NCI-H2107 treated with DMSO at 0.1 percent for 48 hours (cell line): ENCODE data around the gene NAV1.
A peak's percentile ranks its signal among the peaks of the same experiment; 100 is the strongest.
"Not testable (repeated sequence)": the region's sequence is repeated elsewhere in the genome, so short reads cannot be mapped to it uniquely, and the experiment has no call there.

Experiments used
- DNase-seq: peaks from one replicate; lab custom pipeline; 2025; ENCODE audit not compliant: unreplicated experiment; lab: John Stamatoyannopoulos, UW

The NAV1 gene, protein sequence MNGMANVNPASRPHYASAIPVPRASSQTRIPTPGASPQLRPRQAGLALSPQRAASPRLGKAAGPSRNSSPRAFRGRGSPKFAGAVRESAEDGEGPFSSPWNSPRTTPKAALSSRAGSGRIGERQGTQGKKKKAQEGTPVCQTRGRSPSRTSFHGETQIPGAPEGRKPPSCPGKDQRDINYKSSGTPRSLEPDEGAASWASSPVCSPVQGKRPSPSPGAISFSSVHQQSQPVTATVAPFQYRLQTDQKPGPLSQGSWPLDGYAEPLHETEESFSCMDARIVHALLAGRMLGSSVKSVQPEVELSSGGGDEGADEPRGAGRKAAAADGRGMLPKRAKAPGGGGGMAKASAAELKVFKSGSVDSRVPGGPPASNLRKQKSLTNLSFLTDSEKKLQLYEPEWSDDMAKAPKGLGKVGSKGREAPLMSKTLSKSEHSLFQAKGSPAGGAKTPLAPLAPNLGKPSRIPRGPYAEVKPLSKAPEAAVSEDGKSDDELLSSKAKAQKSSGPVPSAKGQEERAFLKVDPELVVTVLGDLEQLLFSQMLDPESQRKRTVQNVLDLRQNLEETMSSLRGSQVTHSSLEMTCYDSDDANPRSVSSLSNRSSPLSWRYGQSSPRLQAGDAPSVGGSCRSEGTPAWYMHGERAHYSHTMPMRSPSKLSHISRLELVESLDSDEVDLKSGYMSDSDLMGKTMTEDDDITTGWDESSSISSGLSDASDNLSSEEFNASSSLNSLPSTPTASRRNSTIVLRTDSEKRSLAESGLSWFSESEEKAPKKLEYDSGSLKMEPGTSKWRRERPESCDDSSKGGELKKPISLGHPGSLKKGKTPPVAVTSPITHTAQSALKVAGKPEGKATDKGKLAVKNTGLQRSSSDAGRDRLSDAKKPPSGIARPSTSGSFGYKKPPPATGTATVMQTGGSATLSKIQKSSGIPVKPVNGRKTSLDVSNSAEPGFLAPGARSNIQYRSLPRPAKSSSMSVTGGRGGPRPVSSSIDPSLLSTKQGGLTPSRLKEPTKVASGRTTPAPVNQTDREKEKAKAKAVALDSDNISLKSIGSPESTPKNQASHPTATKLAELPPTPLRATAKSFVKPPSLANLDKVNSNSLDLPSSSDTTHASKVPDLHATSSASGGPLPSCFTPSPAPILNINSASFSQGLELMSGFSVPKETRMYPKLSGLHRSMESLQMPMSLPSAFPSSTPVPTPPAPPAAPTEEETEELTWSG (N-terminal part only)

DNA sequence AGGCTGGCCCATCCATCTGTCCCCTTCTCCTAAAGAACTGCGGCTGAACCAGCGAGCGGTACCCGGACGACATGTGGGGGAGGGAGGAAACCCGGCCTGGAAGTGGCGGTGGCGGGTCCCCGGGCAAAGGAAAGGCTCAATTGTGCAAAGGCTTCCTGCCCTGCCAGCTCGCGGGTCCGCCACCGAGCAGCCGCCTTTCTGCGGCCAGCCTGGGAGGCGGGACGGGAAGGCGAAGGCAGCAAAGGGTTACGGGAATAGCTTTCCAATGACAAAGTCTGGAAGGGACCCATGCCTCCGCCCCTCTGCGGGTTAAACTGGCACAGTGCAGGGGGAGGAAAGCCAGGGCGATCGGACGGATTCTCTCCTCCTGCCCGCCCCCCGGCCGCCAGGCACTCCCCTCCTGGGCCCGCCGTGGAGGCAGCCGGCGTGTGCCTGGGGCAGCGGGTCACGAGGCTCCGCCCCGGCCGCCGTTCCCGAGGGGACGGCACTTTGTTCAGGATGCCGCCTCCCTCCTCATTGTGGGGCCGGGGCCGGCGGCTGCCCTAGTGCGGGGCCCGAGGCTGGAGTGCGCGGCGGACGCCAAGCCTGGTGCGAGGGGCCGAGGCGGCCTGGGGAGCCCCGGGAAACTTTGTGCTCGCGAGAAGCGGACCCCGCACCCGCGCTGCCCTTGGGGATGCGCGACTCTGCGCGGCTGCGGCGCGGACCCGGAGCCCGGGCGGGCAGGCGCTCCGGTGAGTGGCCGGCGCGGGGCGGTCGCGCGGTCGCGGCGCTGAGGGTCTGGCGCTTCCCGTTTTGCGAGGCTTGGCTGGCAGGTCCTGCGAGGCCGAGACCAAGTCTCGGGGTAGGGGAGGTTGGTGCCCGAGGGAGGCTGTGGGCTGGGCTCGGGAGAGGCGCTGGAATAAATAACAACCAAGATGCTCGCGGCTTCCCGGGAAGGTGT, at the start of gene NAV1:
TSS of gene NAV1 (plus strand) at position 516 of the 940 bp plus-strand sequence. CDS start 83,758 bp downstream, outside the sequence.
- DNase-seq = no peak

DNA sequence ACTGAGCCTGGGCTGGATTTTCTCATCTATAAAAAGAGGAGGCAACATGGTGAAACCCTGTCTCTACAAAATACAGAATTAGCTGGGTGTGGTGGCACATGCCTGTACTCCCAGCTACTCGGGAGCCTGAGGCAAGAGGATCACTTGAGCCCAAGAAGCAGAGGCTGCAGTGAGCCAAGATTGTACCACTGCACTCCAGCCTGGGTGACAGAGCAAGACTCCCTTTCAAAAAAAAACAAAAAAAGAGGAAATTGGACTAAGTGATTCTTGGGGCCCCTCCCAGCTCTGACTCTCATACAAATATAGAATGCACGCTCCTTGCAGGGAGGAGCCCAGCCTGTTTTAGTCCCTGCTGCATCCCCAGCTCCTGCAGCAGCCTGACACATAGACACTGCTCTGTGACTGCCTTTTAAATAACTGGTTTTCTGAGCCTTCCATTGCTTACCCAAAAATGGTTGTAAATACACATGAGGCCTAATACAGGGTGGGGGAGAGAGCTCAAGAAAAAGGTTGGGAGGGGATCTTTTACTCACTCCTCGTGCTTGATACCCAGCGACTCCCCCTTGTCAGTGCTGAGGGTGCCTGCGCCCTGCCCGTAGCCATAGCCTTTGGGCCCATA, 49.2 kb upstream of the NAV1 start:
- no peak for DNase-seq

DNA sequence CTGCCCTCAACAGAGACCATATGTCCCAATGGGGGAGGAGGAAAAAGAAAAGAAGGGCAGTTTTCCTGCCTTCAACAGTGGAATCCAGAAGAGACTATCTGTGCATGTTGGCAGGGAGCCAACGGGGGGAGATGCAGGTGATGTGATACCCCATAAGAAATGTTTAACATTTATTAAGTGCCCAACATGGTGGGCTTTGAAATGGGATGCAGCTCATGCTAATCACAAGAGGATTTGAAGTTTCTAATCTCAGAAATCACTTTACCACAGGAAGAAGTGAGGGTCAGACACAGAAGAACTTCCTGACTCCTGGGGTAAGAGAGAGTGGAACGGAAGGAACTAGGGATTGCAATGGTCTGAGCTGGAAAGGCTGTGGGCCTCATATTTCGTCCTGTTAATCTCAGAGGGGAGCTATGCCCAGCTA, 48.2 kb upstream of the NAV1 start:
- no peak for DNase-seq

DNA sequence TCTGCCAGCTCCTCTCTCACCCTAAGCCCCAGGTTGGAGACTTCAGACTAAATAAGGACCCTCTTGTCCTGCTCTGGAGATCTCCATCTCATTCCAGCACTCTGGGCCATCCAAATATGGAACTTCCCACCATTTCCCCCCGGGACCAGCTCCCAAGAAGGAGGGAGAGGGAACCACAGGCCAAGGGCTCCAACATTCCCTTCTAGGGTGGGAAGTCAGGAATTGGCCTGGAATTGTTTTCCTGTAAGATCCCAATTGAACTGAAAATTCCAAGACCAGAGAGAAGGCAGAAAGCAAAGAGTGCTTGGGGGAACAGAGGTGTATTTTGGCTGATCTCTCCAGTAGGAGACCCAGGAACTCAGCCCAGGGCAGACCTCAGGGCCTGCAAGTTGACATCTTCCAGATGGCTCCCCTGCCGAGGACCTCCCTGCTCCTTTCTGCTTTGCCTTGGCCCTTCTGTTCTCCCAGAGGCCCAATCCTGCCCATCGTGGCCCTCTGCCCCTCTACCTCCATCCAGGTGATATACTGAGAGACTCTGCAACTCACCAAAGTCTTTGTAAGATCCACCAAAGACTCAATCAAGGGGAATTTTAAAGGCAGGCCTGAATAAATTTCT, 46.9 kb upstream of the NAV1 start:
- no peak for DNase-seq

DNA sequence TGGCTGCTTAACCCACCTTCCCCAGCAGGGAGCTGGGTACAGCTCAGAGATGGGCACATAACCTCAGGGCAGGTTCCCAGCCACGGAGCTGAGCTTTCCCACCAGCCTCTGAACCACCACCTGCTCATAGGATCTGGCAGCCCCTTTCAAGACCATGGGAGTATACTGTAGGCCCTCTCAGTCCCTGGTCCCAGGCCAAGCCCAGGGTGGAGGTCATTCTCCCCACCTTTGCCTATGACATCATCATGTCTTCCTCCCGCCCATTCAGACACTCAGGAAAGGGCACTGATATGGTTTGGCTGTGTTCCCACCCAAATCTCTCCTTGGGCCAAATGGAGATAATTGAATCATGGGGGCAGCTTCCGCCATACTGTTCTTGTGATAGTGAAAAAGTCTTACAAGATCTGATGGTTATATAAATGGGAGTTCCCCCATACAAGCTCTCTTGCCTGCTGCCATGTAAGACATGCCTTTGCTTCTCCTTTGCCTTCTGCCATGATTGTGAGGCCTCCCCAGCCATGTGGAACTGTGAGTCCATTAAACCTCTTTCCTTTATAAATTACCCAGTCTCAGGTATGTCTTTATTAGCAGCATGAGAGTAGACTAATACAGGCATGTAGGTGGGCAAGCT, 45.8 kb upstream of the NAV1 start:
- DNase-seq = not testable (repeated sequence)

DNA sequence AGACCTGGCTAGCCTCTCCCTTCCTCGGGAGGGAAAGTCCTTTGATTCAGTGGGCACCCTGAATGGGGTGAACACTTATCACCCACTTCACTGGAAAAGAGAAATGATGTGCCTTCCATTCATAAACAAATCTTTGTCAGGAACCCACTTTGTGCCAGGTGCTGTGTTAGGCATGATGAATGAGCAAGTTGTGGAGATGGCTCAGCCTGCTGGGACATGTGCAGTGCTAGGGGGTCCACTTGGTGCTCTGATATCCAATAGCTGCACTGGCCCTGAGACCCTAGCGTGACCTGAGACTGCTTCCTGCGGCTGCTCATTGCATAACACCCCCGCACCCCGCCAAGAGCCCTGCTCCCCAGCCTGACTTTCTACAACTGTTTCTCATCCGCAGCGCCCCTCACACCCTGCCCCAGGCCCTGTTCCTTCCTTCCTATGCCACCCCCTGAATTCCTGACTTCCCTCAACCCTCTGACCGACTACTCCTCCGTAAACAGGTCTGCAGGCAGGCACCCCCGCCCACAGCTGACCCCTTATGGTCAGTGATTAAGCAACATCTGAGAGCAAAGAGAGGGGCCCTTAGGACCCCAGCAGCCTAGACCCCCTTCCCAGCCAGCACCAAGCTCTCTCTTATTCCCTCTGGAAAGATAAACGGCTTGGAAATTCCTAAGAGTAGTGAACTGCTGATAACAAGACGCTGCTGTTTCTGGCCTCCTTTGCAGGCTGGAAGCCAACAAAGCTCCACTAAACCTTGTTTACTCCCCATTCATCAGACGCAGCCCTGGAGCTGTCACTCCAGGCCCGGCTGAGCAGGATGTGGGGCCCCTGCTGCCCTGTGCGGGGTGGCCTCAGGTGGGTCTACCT, 44.9 kb upstream of the NAV1 start:
- no peak for DNase-seq

DNA sequence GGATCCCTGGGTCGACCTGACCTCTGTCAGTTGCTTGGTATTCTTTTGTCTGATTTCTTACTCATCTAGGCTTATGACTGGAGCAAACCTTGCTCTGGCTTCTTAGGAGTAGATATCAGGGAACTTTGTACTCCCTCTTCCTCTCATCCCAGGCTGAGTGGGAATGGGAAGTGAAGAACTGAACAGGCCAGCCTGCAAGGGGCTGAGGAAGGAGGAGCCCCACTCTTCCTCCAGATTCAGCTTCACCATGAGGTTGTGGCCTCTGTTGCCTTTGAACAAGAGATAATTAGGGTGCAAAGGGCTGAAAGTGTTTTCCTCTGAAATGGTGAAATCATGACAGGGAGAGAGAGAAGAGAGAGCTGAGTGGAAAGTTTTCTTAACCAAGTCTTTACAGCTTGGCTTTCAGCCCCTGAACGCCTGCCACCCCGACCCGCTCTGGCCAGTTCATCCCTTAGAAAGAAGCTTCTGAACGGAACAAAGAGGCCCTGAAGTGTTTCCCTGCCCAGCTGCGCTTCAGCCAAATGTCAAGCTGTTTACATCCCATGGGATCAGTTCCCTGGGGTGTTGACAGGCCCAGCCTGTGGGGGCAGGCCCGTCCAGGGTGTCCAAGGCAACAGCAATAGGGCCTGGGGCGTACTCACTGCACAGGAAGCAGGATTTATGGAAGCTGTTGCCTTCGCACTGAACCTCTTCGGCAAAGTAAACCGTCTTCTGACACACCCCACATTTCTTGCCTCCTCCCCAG, 43.2 kb upstream of the NAV1 start:
- DNase-seq = peak; percentile 71

DNA sequence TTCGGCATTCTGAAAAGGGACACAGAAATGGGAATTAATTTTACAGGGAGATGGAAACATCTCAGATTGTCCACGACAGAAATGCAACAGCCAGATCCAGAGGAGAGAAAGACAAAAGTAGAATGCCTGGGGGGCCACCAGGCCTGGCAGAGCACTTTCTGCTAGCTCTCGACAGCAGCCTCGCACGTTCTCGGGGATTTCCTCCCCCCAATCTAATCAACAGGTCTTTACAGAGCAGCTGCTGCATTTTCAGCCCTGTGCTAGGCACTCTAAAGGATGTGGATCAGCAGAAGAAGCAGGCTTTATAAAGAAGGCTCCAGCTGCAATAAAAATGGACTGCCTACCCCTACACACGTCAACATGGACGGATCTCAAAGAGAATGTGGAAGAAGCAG, 42.6 kb upstream of the NAV1 start:
- DNase-seq = no peak

DNA sequence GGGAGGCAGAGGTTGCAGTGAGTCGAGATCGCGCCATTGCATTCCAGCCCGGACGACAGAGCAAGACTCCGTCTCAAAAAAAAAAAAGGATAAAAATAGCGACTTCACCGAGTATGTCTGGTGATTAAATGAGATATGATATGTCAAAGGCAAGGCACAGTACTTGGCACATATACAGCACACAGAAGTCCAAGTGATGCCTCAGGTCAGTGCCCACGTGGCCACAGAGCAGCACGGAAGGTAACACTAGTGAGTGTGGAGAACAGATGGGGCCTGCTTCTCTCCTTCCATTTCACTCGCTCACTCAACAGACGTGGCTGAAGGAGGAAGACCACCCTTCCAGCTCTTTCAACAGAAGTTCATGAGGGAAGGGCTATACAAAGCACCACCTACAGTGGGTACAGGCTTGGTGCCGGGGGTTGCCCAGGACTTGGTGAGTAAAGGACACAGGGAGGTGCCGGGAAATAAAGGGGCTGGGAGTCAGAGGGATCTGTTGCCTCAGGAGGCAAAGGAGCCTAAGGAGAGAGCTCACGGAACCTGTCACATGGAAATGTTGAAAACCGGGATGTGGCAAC, 40.9 kb upstream of the NAV1 start:
- no peak for DNase-seq

DNA sequence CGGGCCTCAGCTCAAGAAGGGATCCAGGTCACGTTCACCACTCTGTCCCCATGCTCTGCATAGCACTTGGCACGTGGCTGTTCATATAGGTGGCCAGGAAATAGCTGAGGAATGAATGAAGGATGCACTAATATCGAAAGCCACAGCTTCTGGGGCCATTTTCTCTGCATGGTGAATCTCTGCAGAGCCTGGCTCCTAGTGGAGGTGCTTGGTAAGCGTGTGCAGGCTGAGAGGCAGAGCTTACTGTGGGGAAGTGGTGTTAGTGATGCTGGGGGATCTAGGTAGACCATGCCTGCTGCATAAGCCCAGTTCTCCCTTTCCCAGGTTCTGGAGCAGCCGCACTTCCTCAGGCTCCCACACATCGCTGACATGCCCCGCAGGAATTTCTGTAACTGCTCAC, 40.3 kb upstream of the NAV1 start:
- DNase-seq = no peak

DNA sequence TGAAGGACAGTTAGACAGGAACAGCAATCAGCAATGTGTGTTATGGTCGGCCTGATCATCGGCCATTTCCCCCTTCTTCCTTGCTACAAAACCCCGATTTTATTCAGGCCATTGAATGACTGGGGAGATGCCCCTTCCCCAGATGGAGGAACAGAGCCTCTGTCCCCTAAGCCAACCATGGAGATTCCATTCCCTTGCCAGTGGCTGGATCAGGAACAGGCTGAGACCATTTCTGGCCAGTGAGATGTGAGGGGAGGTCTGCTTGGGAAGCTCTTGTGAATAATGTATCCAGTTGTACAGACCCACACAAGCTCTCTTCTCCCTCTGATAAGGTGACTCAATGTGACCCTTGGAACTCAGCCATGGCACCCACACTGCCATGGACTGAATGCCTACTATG, 39.7 kb upstream of the NAV1 start:
- DNase-seq = no peak

DNA sequence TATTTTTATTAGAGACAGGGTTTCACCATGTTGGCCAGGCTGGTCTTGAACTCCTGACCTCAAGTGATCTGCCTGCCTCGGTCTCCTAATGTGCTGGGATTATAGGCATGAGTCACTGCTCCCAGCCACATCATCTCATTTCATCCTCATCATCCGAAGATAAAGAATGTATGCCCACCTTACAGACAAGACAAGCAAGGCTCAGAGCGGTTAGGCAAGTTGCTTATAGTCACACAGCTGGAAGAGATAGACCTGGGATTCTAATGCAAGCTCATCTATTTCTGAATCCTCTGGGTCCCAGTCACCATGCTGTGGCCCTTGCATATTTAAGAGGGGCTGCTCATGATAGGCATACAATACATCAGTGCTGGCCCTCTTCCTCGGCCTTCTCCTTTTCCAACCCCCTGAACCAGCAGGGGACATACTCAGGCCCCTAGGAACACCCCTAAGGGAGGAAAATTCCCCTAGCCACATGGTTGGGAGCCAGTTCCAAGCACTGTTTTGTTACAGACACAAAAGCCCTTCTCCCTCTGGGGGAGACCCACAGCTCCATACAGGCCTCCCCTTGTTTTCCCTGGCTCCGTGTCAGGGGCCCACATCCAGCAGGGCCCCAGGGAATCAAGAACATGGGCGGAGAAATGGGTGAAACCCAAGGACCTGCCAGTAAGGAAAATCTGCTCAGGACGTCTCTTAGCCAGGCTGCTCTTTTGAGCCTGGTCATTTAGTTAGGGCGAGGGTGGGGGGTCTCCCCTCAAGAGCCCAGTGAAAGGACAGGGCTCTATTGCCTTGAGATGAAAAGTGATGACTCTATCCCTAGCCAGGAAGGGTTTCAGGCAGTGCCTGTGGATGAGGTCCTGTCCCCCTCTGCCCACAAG, 38.9 kb upstream of the NAV1 start:
- DNase-seq = no peak

DNA sequence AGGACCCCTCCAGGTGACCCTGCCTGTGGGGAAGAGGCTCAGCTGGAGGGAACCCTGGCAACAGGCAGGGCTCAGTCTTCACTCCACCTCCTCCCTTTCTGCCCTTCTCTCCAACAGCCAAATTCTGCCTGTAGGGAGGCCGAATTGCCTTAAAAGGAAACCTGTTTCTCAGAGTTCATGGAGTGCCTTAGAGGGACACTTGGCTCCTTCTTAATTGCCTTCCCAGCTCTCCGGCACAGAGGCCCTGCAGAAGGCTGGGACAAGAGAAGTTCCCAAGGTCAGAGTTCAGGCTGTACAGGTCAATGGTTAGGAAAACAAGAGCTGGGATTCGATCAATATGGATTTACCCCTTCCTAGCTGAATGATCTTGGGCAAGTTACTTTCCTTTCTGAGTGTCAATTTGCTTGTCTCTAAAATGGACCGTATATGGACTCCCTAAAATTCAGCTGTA, 38.2 kb upstream of the NAV1 start:
- DNase-seq = no peak

DNA sequence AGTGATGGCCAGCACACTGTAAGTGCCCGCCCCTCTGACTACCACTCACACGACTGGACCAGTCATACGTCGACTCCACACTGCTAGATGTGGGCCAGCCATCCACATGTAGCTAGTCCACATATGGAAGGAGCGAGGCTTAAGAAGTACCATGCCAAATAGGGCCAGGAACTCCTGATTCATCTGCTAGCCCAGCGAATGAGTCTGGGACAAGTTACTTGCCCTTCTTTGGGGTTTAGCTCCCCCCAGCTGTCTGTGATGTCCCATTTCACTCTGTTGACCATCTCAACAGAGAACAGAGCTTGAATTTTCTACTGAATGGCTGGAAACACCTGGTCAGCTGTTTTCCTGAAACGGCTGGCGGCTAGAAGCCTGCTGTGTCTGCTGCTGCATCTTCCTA, 37.8 kb upstream of the NAV1 start:
- DNase-seq = no peak

DNA sequence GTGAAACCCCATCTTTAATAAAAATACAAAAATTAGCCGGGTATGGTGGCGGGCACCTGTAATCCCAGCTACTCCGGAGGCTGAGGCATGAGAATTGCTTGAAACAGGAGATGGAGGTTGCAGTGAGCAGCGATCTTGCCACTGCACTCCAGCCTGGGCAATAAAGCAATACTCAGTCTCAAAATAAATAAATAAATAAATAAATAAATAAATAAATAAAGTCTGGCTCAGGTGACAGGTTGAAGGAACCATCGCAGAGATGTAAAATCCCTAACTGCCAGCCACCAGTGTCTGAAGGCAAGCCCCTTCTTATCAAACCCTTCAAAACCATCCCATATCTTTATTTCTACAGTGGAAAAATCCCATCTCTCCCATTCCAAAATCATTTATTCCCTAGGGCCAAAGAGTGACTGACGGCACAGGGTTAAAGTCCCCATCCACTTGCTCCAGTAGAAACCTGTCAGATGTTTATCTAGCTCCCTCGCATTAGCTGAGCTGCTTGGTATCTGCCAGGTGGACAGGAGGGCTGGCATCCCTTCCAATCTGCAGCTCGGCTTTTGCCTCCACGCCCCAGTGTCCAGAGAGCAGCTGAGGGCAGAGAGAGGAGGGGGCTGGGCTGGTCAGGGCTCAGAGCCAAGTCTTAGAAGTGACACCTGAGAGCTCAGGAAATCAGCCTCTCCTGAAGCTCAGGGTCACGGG, 37.0 kb upstream of the NAV1 start:
- DNase-seq = peak; percentile 73
